ENCODE data around the gene PLK1. TPM values are rescaled to one million over a fixed set of nuclear protein-coding genes. Genes with fewer than 3 reads are reported as not detected.
A peak's percentile ranks its signal among the peaks of the same experiment; 100 is the strongest.
"Not testable (repeated sequence)": the region's sequence is repeated elsewhere in the genome, so short reads cannot be mapped to it uniquely, and the experiment has no call there.

The PLK1 gene
- total RNA-seq, 1 donor from 2014 or later: 2.6 TPM

- ATAC-seq (no peak), DNase-seq (ENCODE audit: low spot score) (no peak)
- intact Hi-C loops (cut with DNase I): no loop called here
These were observed 26.3 kb downstream of the PLK1 start for GRCh38 chr16:23704772-23705516.

GRCh38 chr16:23705517-23705902, 26.8 kb downstream of the PLK1 start:
- no peak for ATAC-seq
- intact Hi-C loops (cut with DNase I): no loop called here
- DNase-seq (ENCODE audit: low spot score): no peak

DNA sequence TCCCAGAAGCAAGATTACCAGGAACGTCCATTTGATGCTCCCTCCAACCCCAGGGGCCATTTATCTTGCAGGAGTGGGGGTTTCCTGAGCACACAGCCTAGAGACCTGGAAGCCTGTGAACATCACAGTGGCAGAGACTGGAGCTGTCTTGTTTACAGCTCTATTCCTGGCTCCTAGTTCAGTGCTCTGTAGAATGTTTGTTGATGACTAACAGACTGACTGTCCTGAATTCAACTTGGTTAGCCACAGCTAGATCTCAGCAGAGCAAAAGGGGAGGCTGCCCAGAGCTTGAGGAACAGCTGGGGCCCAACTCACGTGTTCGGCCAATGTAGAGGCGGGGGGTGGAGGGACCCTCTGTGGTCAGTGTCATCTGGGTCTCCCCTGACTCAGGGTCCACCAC, 27.8 kb downstream of the PLK1 start:
- no peak for ATAC-seq
- no peak for DNase-seq (ENCODE audit: low spot score)
- intact Hi-C loops (cut with DNase I): no loop called here

- ATAC-seq: no peak
- no peak for DNase-seq (ENCODE audit: low spot score)
- intact Hi-C loops (cut with DNase I): no loop called here
These were observed 30.8 kb downstream of the PLK1 start for GRCh38 chr16:23709536-23709935.

- DNase-seq (ENCODE audit: low spot score) (no peak), ATAC-seq (no peak)
- intact Hi-C loops (cut with DNase I): no loop called here
These were observed 31.3 kb downstream of the PLK1 start for GRCh38 chr16:23710008-23710407.

GRCh38 chr16:23710504-23710903, 31.8 kb downstream of the PLK1 start:
- DNase-seq (ENCODE audit: low spot score) (no peak), ATAC-seq (no peak)
- intact Hi-C loops (cut with DNase I): no loop called here

DNA sequence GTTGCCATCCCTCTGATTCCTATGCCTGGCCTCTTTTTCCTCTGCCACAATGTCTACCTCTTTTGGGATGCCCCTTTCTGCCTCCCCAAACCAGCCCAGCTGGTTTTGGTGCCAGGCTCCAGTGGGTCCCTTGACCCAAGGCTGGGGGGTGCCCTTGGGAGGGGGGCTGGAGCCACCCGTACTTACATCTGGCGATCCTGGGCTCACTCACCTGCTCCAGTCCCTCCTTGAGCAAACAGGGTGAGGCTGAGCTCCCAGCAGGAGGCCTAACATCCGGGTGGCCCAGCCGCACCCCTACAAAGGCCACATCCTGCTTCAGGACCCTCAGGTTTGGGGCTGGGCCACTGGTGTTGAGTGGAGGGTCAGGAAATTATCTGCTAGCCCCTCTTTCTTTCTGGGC, 33.1 kb downstream of the PLK1 start:
- ATAC-seq (no peak), DNase-seq (ENCODE audit: low spot score) (no peak)
- intact Hi-C loops (cut with DNase I): no loop called here

DNA sequence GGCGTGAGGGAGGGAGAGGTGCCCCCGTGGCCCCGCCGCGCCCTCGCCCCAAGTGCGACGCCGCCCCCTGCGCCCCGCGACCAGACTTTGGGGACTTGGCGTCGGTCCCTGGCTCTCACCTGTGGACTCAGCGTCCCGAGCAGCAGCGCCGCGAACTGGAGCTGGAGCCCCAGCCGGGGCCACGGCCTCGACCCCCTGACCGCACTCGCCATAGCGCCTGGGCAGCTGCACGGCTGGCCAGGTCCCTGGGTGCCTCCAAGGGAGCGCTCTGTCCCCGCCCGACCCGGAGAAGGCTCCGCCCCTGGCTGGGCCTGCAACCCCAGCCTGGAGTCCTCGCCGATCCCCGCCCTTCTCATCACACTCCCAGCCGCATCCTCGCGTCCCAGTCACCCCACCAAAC, 34.3 kb downstream of the PLK1 start, which contains the start of gene ERN2:
ERN2 (minus strand) TSS at position 247 of the 400 bp plus-strand sequence; CDS start at position 212, 35 bp downstream.
- intact Hi-C loops (cut with DNase I): no loop called here
- no peak for ATAC-seq
- no peak for DNase-seq (ENCODE audit: low spot score)

DNA sequence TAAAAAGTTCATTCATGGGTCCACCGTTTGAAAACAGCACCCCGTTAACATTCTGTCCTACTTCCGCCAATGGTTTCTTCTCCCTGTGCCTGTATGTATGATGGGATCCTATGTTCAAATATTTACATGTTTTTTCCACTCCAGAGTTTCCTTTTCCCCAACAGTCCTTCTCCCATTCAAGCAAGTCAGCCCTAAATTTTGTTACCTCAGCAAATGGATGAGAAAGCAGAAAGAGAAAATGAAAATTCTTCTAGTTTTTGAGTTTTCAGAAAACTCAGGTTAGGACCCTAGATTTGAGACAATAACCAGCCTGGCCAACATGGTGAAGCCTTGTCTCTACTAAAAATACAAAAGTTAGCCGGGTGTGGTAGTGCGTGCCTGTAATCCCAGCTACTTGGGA, 37.8 kb downstream of the PLK1 start:
- ATAC-seq (no peak), DNase-seq (ENCODE audit: low spot score) (no peak)
- intact Hi-C loops (cut with DNase I): no loop called here

DNA sequence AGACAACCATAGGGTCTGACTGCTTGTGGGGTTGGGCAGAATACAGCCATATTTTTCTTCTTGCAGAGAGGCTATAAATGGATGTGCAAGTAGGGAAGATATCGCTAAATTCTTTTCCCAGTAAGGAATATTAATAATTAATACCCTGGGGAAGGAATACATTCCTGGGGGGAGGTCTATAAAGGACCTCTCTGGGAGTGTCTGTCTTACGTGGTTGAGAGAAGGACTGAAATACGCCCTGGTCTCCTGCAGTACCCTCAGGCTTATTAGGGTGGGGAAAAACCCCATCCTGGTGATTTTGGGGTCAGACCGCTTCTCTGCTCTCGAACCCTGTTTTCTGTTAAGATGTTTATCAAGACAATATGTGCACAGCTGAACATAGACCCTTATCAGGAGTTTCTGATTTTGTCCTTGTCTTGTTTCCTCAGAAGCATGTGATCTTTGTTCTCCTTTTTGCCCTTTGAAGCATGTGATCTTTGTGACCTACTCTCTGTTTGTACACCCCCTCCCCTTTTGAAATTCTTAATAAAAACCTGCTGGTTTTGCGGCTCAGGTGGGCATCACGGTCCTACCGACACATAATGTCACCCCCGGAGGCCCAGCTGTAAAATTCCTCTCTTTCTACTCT, 44.0 kb downstream of the PLK1 start:
- ATAC-seq; DNase-seq (ENCODE audit: low spot score); intact Hi-C loops (cut with DNase I): not testable (repeated sequence)

DNA sequence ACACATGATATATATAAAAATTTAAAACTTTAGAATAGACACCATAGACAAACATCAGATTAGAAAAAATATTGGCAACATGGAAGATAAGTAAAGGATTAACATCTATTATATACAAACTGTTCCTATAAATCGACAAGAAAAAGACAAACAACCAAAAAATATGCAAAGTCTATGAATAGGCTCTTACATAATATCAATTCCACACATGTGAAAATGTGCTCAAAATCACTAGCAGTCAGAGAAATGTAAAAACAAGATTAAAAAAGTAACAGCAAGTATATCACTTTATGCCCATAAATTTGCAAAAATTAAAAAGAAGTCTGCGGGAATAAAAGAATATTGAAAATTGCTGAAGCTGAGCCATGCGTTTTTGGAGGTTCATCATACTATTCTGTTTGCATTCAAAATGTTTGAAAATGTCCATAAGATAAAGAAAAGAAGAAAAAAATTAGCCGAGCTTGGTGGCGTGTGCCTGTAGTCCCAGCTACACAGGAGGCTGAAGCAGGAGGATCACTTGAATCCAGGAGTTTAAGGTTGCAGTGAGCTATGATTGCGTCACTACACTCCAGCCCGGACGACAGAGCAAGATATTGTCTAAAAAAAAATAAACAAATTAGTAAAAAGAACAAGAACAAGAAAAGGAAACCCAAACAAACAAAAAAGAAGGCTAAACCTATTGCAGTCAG, 45.6 kb downstream of the PLK1 start:
- intact Hi-C loops (cut with DNase I): no loop called here
- DNase-seq (ENCODE audit: low spot score) (no peak), ATAC-seq (no peak)

DNA sequence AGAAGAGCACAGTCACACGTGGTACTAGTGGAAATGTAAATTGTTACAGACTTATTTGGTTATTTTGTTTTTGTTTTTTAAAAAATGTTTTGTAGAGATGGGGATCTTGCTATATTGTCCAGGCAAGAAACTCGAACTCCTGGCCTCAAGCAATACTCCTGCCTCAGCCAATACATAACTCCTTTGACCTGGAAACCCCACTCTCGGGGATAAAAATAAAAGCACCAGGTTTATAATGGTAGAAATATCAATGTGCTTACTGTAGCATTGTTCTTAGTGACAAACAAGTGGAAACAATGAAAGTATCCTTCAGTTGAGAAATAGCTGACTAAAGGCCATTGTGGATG, 46.1 kb downstream of the PLK1 start:
- intact Hi-C loops (cut with DNase I): no loop called here
- DNase-seq (ENCODE audit: low spot score): no peak
- ATAC-seq: no peak

DNA sequence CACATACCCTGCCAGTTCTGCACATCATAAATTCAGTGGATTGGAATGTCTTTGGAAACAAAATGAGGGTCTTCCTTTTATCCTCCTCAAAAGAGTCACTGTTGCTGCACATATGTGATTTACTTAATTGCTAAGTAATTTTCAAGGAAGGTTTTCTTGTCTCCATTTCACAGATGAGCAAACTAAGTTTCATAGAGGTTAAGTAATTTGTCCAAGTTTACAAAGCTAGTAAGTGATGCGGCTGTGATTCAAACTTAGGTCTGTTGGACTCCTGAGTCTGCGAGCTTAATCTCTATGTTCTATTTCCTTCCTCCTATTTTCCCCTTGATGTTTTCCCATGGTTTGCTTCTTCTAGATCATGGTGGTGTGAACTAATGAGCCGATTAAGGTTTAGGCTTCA, 48.0 kb downstream of the PLK1 start:
- intact Hi-C loops (cut with DNase I): no loop called here
- DNase-seq (ENCODE audit: low spot score): no peak
- ATAC-seq: no peak

- DNase-seq (ENCODE audit: low spot score) (no peak), ATAC-seq (no peak)
- intact Hi-C loops (cut with DNase I): no loop called here
These were observed 49.4 kb downstream of the PLK1 start for GRCh38 chr16:23728112-23728477.

- no peak for DNase-seq (ENCODE audit: low spot score)
- peak; percentile 28 for ATAC-seq
- intact Hi-C loops (cut with DNase I): loop anchor here (5.0 to 10.0 kb wide), 3 partner anchors 105 to 775 kb away; partner anchors contain the start of gene PRKCB
These were observed 51.1 kb downstream of the PLK1 start for GRCh38 chr16:23729503-23730424.

DNA sequence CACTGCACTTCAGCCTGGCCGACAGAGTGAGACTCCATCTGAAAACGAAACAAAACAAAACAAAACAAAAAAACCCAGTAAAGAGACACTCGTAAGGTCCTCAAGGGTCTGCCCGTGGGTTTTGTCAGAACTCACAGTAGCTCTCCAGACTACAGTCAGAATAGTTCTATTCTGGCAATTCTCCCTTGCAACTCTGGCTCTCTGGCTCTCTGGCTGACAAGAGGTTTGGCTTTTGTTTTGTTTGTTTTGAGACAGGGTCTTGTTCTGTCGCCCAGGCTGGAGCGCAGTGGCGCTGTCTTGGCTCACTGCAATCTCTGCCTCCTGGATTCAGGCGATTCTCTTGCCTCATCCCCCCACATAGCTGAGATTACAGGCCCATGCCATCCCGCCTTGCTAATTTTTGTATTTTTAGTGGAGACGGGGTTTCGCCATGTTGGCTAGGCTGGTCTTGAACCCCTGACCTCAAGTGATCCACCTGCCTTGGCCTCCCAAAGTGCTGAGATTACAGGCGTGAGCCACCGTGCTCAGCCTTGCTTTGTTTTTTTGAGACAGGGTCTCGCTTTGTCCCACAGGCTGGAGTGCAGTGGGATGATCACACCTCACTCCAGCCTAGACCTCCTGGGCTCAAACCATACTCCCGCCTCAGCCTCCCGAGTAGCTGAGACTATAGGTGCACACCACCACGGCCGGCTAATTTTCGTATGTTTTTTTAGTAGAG, 55.6 kb downstream of the PLK1 start:
- intact Hi-C loops (cut with DNase I): loop anchor here (5.0 to 10.0 kb wide), 3 partner anchors 100 to 770 kb away; partner anchors contain the start of gene PRKCB
- no peak for ATAC-seq
- DNase-seq (ENCODE audit: low spot score): no peak

DNA sequence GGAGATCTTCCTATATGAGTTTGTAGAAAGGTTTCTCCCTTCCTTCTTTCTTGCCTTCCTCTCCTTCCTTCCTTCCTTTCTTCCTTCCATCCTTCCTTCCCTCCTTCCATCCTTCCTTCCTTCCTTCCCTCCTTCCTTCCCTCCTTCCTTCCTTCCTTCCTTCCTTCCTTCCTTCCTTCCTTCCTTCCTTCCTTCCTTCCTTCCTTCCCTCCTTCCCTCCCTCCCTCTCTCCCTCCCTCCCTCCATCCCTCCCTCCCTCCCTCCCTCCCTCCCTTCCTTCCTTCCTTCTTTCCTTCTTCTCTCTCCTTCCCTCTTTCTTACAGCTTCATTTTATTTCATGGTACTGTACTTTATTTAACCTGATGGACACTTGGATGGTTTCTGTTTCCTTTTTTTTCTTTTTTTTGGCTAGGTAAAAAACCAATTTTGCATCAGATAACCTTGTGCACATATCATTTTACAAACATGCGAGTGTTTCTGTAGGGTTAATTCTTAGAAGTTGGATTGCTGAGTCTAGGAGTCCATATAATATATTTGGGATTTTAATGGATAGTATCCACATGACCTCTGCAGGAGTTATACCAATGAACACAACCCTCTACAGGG, 58.8 kb downstream of the PLK1 start:
- ATAC-seq; DNase-seq (ENCODE audit: low spot score): not testable (repeated sequence)
- intact Hi-C loops (cut with DNase I): loop anchor here (10.0 kb wide), 2 partner anchors 97 to 767 kb away; partner anchors contain the start of gene PRKCB

GRCh38 chr16:23739516-23739915, 60.8 kb downstream of the PLK1 start:
- intact Hi-C loops (cut with DNase I): loop anchor here (10.0 kb wide), 2 partner anchors 95 to 765 kb away; partner anchors contain the start of gene PRKCB
- no peak for ATAC-seq

More at GRCh38 chr16:23739516-23739915, 60.8 kb downstream of the PLK1 start:
- no peak for DNase-seq (ENCODE audit: low spot score)
